Fibroblast of lung (primary cell): ENCODE data around the gene NKAIN2. TPM values are rescaled to one million over a fixed set of nuclear protein-coding genes. Genes with fewer than 3 reads are reported as not detected.
"Not testable (repeated sequence)": the region's sequence is repeated elsewhere in the genome, so short reads cannot be mapped to it uniquely, and the experiment has no call there.

ENCODE experiments used
- DNase-seq, 2 donors: peaks; one replicate each; pipeline versions ENCODE4 v3.0.0 to v3.0.0-alpha.2; 2010; ENCODE audit warnings: low read depth in 2 of 2
- H2AFZ ChIP-seq: 2 replicates; pipeline ENCODE4 v1.5.1; 2012; ENCODE audit warnings: low read length, control low read depth, inconsistent platforms
- H3K27ac ChIP-seq: 2 replicates; pipeline ENCODE4 v1.5.1; 2011; ENCODE audit warnings: low read length, control low read depth; ENCODE audit not compliant: insufficient read depth
- H3K27me3 ChIP-seq: 2 replicates; pipeline ENCODE4 v1.5.1; 2011; ENCODE audit warnings: mild to moderate bottlenecking, low read length; ENCODE audit not compliant: control insufficient read depth, insufficient read depth
- H3K36me3 ChIP-seq: 2 replicates; pipeline ENCODE4 v1.5.1; 2011; ENCODE audit warnings: low read length; ENCODE audit not compliant: control insufficient read depth, insufficient read depth
- H3K4me1 ChIP-seq: 2 replicates; pipeline ENCODE4 v1.5.1; 2011; ENCODE audit warnings: low read length; ENCODE audit not compliant: control insufficient read depth, insufficient read depth; ENCODE audit errors: extremely low read depth
- H3K4me2 ChIP-seq: 2 replicates; pipeline ENCODE4 v1.5.1; 2011; ENCODE audit warnings: low read length, control low read depth; ENCODE audit not compliant: insufficient read depth; ENCODE audit errors: extremely low read depth
- H3K4me3 ChIP-seq, 4 experiments: fragments of 200-600 bp in 1 of 4; sonication (generic) in 1 of 4; replicated peaks in 1 of 4; 2 replicates each; pipeline ENCODE4 v1.5.1; 2011 to 2016; ENCODE audit warnings: low read length in 4 of 4, low read depth in 3 of 4, mild to moderate bottlenecking in 3 of 4, control low read depth in 2 of 4, inconsistent platforms in 1 of 4, mixed read lengths in 1 of 4; ENCODE audit not compliant: insufficient read depth in 1 of 4; ENCODE audit errors: control extremely low read depth in 1 of 4
- H3K79me2 ChIP-seq: 2 replicates; pipeline ENCODE4 v1.5.1; 2012; ENCODE audit warnings: mild to moderate bottlenecking, low read length, inconsistent platforms; ENCODE audit not compliant: control insufficient read depth, insufficient read depth
- H3K9ac ChIP-seq: 2 replicates; pipeline ENCODE4 v1.5.1; 2011; ENCODE audit warnings: mild to moderate bottlenecking, low read length, control low read depth; ENCODE audit not compliant: insufficient read depth
- H3K9me3 ChIP-seq: 2 replicates; pipeline ENCODE4 v1.5.1; 2012; ENCODE audit warnings: low read depth, low read length; ENCODE audit not compliant: control insufficient read depth, insufficient read depth
- H4K20me1 ChIP-seq: 2 replicates; pipeline ENCODE4 v1.5.1; 2011; ENCODE audit warnings: low read length; ENCODE audit not compliant: control insufficient read depth, insufficient read depth; ENCODE audit errors: extremely low read depth
- EZH2 ChIP-seq: IDR thresholded peaks from 2 replicates; pipeline ENCODE4 v1.5.1; 2012; ENCODE audit warnings: low read length, control low read depth, mild to moderate bottlenecking; ENCODE audit errors: missing control alignments
- polyA plus RNA-seq, 2 donors: library from polyadenylated mRNA; depleted of rRNA in 1 of 2; stranded (reverse) in 1 of 2; unstranded in 1 of 2; fragments of >200 nt; gene quantifications; 2 replicates each; pipeline ENCODE4 v1.2.1, GENCODE V29; 2011 to 2012; ENCODE audit warnings: missing spikeins in 1 of 2
- total RNA-seq: library from RNA; depleted of rRNA; stranded (reverse); fragments of >200 nt; gene quantifications from 2 replicates; pipeline ENCODE4 v1.2.1, GENCODE V29; 2014
- TF ChIP-seq, protein P1 (sequence below), 2 donors: IDR thresholded peaks in 1 of 2; conservative IDR thresholded peaks in 1 of 2; 1 replicate in 1 of 2; 2 replicates in 1 of 2; pipeline ENCODE4 v1.5.1; 2011 to 2012; ENCODE audit warnings: low read length in 2 of 2, control low read depth in 1 of 2, inconsistent platforms in 1 of 2, low read depth in 1 of 2, mild to moderate bottlenecking in 1 of 2

The NKAIN2 gene
- total and polyA plus RNA-seq, 2 donors (not counting 1 experiment from before 2014, with no cell fraction given) = not detected

DNA sequence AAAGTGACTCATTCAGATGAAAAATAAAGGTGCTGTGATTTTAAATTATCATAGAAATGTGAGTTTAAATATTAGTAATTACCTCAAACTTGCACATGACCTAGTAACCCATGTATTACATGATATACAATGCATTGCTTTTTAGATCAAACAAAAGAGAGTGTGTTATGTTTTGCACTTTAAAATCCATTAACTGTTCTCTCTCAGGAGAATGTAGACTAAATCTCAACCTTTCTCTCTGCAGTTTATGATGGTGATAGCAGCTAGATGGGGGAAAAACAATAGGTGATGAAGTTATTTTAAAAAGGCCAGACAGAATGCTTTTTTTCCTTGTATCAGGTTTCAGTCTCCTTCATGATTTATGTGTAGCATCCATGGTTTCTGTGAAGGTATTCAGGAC, 754.2 kb downstream of the NKAIN2 start:
- Histone ChIP-seq H3K36me3 (no peaks in the 10 kb centered on the region), H3K9me3 (no peaks in the 10 kb centered on the region), H4K20me1 (no peaks in the 10 kb centered on the region), H3K79me2 (no peaks in the 10 kb centered on the region), H3K4me3 (no peak overlapping the region), H3K4me2 (no peak overlapping the region), H3K4me1 (no peaks in the 10 kb centered on the region), H3K27ac (no peak overlapping the region), H3K27me3 (no peaks in the 10 kb centered on the region), H3K9ac (no peak overlapping the region), H2AFZ (no peak overlapping the region)
- TF ChIP-seq EZH2 = no peak
- TF ChIP-seq, protein P1, sequence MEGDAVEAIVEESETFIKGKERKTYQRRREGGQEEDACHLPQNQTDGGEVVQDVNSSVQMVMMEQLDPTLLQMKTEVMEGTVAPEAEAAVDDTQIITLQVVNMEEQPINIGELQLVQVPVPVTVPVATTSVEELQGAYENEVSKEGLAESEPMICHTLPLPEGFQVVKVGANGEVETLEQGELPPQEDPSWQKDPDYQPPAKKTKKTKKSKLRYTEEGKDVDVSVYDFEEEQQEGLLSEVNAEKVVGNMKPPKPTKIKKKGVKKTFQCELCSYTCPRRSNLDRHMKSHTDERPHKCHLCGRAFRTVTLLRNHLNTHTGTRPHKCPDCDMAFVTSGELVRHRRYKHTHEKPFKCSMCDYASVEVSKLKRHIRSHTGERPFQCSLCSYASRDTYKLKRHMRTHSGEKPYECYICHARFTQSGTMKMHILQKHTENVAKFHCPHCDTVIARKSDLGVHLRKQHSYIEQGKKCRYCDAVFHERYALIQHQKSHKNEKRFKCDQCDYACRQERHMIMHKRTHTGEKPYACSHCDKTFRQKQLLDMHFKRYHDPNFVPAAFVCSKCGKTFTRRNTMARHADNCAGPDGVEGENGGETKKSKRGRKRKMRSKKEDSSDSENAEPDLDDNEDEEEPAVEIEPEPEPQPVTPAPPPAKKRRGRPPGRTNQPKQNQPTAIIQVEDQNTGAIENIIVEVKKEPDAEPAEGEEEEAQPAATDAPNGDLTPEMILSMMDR (conservative IDR thresholded peaks at IDR 0.05 in 1 of 2, IDR thresholded peaks at IDR 0.05 in 1 of 2; ENCODE audit: low read depth in 1 of 2, low read length in 2 of 2) = no peak
- DNase-seq = no peak

DNA sequence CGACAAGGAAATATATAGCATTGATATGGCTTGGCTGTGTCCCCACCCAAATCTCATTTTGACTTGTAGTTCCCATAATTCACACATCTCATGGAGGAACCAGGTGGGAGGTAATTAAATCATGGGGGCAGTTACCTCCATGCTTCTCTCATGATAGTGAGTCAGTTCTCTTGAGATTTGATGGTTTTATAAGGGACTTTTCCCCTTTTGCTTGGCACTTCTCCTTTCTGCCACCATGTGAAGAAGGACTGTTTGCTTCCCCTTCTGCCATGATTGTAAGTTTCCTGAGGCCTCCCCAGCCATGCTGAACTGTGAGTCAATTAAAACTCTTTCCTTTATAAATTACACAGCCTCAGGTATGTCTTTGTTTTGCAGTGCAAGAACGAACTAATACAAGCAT, 756.4 kb downstream of the NKAIN2 start:
- not testable (repeated sequence) for H3K9ac ChIP-seq, H3K9me3 ChIP-seq, H3K79me2 ChIP-seq, H4K20me1 ChIP-seq, H2AFZ ChIP-seq, H3K36me3 ChIP-seq, H3K4me3 ChIP-seq, DNase-seq, H3K27me3 ChIP-seq, H3K4me1 ChIP-seq, H3K27ac ChIP-seq, H3K4me2 ChIP-seq

DNA sequence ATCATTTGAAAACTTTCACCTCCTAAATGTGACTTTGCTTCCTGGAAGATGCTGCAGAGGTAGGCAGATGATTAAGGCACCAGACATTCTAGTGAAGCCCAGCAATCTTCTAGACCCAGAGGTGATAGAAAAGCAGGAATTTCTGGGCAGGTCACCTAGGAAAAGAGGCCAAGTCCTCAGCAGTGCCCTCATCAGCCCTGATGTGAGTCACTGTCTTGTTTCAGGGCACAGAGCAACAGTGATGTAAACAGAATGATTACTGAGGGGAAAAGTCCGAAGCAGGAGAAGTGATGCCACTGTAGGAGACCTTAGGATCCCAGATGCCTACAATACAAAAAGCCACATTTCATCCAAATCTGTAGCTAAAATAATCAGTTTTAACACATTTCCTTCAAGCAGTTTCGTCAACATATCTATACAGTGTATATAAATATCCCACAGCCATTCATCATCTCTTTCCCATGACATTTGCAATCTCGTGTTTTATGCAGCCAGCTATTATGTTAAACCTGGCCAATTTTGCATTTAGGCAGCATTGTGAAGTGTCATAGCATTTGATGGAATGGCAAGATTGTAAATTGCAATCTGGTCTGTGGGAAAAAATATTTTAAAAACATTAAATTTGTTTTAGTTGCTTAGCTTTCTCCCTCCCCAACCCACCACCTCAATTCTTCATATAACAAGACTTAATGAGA, 757.4 kb downstream of the NKAIN2 start:
- Histone ChIP-seq H3K4me3 (no peak overlapping the region), H3K27me3 (no peaks in the 10 kb centered on the region), H3K9ac (no peak overlapping the region), H3K36me3 (no peaks in the 10 kb centered on the region), H3K27ac (no peak overlapping the region), H3K79me2 (no peaks in the 10 kb centered on the region), H2AFZ (no peak overlapping the region), H3K9me3 (no peaks in the 10 kb centered on the region), H4K20me1 (no peaks in the 10 kb centered on the region), H3K4me2 (no peak overlapping the region), H3K4me1 (no peaks in the 10 kb centered on the region)
- TF ChIP-seq EZH2 = no peak
- TF ChIP-seq, protein P1 (conservative IDR thresholded peaks at IDR 0.05 in 1 of 2, IDR thresholded peaks at IDR 0.05 in 1 of 2; ENCODE audit: low read depth in 1 of 2, low read length in 2 of 2) = no peak
- no peak for DNase-seq
